Activated naive CD4-positive, alpha-beta T cell treated with anti-CD3 and anti-CD28 coated beads, Interleukin-2, amount 10 ng/mL, durations not matched to agents 7 days and 5 days (primary cell): ENCODE measurements around the gene IGDCC3.
"Not testable (repeated sequence)": the region's sequence is repeated elsewhere in the genome, so short reads cannot be mapped to it uniquely, and the experiment has no call there.

Source experiments
- CTCF ChIA-PET: fragments of 350-600 bp; sonication (Branson Sonifier 250); formaldehyde crosslinking; loops from one replicate; lab custom pipeline; 2021; ENCODE audit warnings: antibody characterized with exemption; lab: Charles Lee
- DNase-seq: peaks from one replicate; pipeline ENCODE4 v3.0.0-alpha.2; 2020
- H3K27ac Mint-ChIP-seq: one replicate; pipeline ENCODE4 v1.8.0; 2021; ENCODE audit warnings: mild to moderate bottlenecking, moderate library complexity, mixed read lengths
- H3K27me3 Mint-ChIP-seq: one replicate; pipeline ENCODE4 v1.8.0; 2021; ENCODE audit warnings: mild to moderate bottlenecking, mixed read lengths
- H3K36me3 Mint-ChIP-seq: one replicate; pipeline ENCODE4 v1.8.0; 2021; ENCODE audit warnings: mixed read lengths
- H3K4me1 Mint-ChIP-seq: one replicate; pipeline ENCODE4 v1.8.0; 2021; ENCODE audit warnings: mixed read lengths
- H3K4me3 Mint-ChIP-seq: one replicate; pipeline ENCODE4 v1.8.0; 2021; ENCODE audit warnings: mild to moderate bottlenecking, moderate library complexity, mixed read lengths
- H3K9me3 Mint-ChIP-seq: one replicate; pipeline ENCODE4 v1.8.0; 2021; ENCODE audit warnings: mixed read lengths

Gene IGDCC3

GRCh38 chr15:65399001-65399706 is 21.4 kb upstream of the IGDCC3 start:
- Mint-ChIP-seq H3K9me3 (no peaks in the 10 kb centered on the region), H3K27ac (no peak overlapping the region), H3K27me3 (peaks cover 89% of the 10 kb centered on the region), H3K36me3 (no peaks in the 10 kb centered on the region), H3K4me1 (peaks cover 6% of the 10 kb centered on the region), H3K4me3 (no peak overlapping the region)
- CTCF ChIA-PET, result interaction anchor here (1.1 to 3.6 kb wide), 5 partner anchors 14 to 808 kb away, joined by 3 to 40 read pairs (median 4); no protein-coding TSS in a partner anchor
- no peak for DNase-seq

GRCh38 chr15:65398486-65398885 is 20.7 kb upstream of the IGDCC3 start:
- not testable (repeated sequence) for H3K4me3 Mint-ChIP-seq, H3K4me1 Mint-ChIP-seq, H3K9me3 Mint-ChIP-seq, H3K27ac Mint-ChIP-seq, DNase-seq, H3K36me3 Mint-ChIP-seq
- H3K27me3 Mint-ChIP-seq, result peaks cover 89% of the 10 kb centered on the region
- CTCF ChIA-PET, result interaction anchor here (2.1 to 3.6 kb wide), 2 partner anchors 13 to 78 kb away, joined by 10 to 40 read pairs; no protein-coding TSS in a partner anchor

GRCh38 chr15:65396965-65397317 is 19.1 kb upstream of the IGDCC3 start:
- H3K27ac Mint-ChIP-seq, result no peak overlapping the region
- no peaks in the 10 kb centered on the region for H3K36me3 Mint-ChIP-seq
- DNase-seq, result no peak
- no peaks in the 10 kb centered on the region for H3K9me3 Mint-ChIP-seq
- no peak overlapping the region for H3K4me3 Mint-ChIP-seq
- peaks cover 6% of the 10 kb centered on the region for H3K4me1 Mint-ChIP-seq
- CTCF ChIA-PET, result interaction anchor here (1.0 kb wide), 2 partner anchors 11 to 12 kb away, joined by 3 read pairs; no protein-coding TSS in a partner anchor
- peaks cover 95% of the 10 kb centered on the region for H3K27me3 Mint-ChIP-seq

- H3K4me1 Mint-ChIP-seq, result peaks cover 6% of the 10 kb centered on the region
- no peak overlapping the region for H3K27ac Mint-ChIP-seq
- no peaks in the 10 kb centered on the region for H3K9me3 Mint-ChIP-seq
- no peak overlapping the region for H3K4me3 Mint-ChIP-seq
- no peak for DNase-seq
- CTCF ChIA-PET, result interaction anchor here (1.0 kb wide), 2 partner anchors 10 to 11 kb away, joined by 3 read pairs; no protein-coding TSS in a partner anchor
- H3K27me3 Mint-ChIP-seq, result peaks cover 95% of the 10 kb centered on the region
- no peaks in the 10 kb centered on the region for H3K36me3 Mint-ChIP-seq
Measured at GRCh38 chr15:65396283-65396964, 18.6 kb upstream of the IGDCC3 start.

- no peaks in the 10 kb centered on the region for H3K36me3 Mint-ChIP-seq
- DNase-seq, result no peak
- peaks cover 6% of the 10 kb centered on the region for H3K4me1 Mint-ChIP-seq
- no peaks in the 10 kb centered on the region for H3K9me3 Mint-ChIP-seq
- no peak overlapping the region for H3K27ac Mint-ChIP-seq
- no peak overlapping the region for H3K4me3 Mint-ChIP-seq
- CTCF ChIA-PET, result no interaction called here
- peaks cover 91% of the 10 kb centered on the region for H3K27me3 Mint-ChIP-seq
Measured at GRCh38 chr15:65395567-65396202, 17.9 kb upstream of the IGDCC3 start.

GRCh38 chr15:65394936-65395335 is 17.1 kb upstream of the IGDCC3 start:
- Mint-ChIP-seq H3K9me3 (no peaks in the 10 kb centered on the region), H3K36me3 (no peaks in the 10 kb centered on the region), H3K4me1 (peaks cover 6% of the 10 kb centered on the region), H3K27ac (no peak overlapping the region), H3K4me3 (no peak overlapping the region), H3K27me3 (peaks cover 88% of the 10 kb centered on the region)
- CTCF ChIA-PET, result no interaction called here
- no peak for DNase-seq

- Mint-ChIP-seq H3K27me3 (peaks cover 88% of the 10 kb centered on the region), H3K27ac (no peak overlapping the region), H3K4me3 (no peak overlapping the region), H3K4me1 (peaks cover 6% of the 10 kb centered on the region), H3K9me3 (no peaks in the 10 kb centered on the region), H3K36me3 (no peaks in the 10 kb centered on the region)
- CTCF ChIA-PET, result no interaction called here
- DNase-seq, result no peak
Measured at GRCh38 chr15:65394280-65394789, 16.5 kb upstream of the IGDCC3 start.

GRCh38 chr15:65393557-65393956 is 15.8 kb upstream of the IGDCC3 start:
- no peaks in the 10 kb centered on the region for H3K36me3 Mint-ChIP-seq
- H3K4me1 Mint-ChIP-seq, result peaks cover 6% of the 10 kb centered on the region
- no peak overlapping the region for H3K4me3 Mint-ChIP-seq
- no peak for DNase-seq
- H3K27me3 Mint-ChIP-seq, result peaks cover 88% of the 10 kb centered on the region
- no peaks in the 10 kb centered on the region for H3K9me3 Mint-ChIP-seq
- H3K27ac Mint-ChIP-seq, result no peak overlapping the region
- CTCF ChIA-PET, result interaction anchor here (1.0 kb wide), 1 partner anchor 8 kb away, joined by 3 read pairs; no protein-coding TSS in a partner anchor

- Mint-ChIP-seq H3K4me3 (no peak overlapping the region), H3K36me3 (no peaks in the 10 kb centered on the region), H3K27ac (no peak overlapping the region), H3K9me3 (no peaks in the 10 kb centered on the region), H3K4me1 (peaks cover 6% of the 10 kb centered on the region), H3K27me3 (peaks cover 88% of the 10 kb centered on the region)
- no peak for DNase-seq
- CTCF ChIA-PET, result interaction anchor here (1.0 kb wide), 1 partner anchor 8 kb away, joined by 3 read pairs; no protein-coding TSS in a partner anchor
Measured at GRCh38 chr15:65393091-65393490, 15.3 kb upstream of the IGDCC3 start.

- Mint-ChIP-seq H3K27ac (no peak overlapping the region), H3K36me3 (no peaks in the 10 kb centered on the region), H3K4me1 (peaks cover 6% of the 10 kb centered on the region), H3K9me3 (no peaks in the 10 kb centered on the region), H3K4me3 (no peak overlapping the region), H3K27me3 (peaks cover 81% of the 10 kb centered on the region)
- DNase-seq, result no peak
- CTCF ChIA-PET, result no interaction called here
Measured at GRCh38 chr15:65392368-65392767, 14.6 kb upstream of the IGDCC3 start.

- H3K27me3 Mint-ChIP-seq, result peaks cover 75% of the 10 kb centered on the region
- no peaks in the 10 kb centered on the region for H3K36me3 Mint-ChIP-seq
- H3K9me3 Mint-ChIP-seq, result no peaks in the 10 kb centered on the region
- no peak overlapping the region for H3K4me3 Mint-ChIP-seq
- CTCF ChIA-PET, result interaction anchor here (0.7 kb wide), 1 partner anchor 49 kb away, joined by 3 read pairs; no protein-coding TSS in a partner anchor
- DNase-seq, result no peak
- H3K27ac Mint-ChIP-seq, result no peak overlapping the region
- H3K4me1 Mint-ChIP-seq, result peaks cover 4% of the 10 kb centered on the region
Measured at GRCh38 chr15:65391732-65392131, 13.9 kb upstream of the IGDCC3 start.

GRCh38 chr15:65390447-65390846 is 12.6 kb upstream of the IGDCC3 start:
- H3K27ac Mint-ChIP-seq, result no peak overlapping the region
- no peaks in the 10 kb centered on the region for H3K9me3 Mint-ChIP-seq
- H3K4me3 Mint-ChIP-seq, result no peak overlapping the region
- no peaks in the 10 kb centered on the region for H3K36me3 Mint-ChIP-seq
- peaks cover 66% of the 10 kb centered on the region for H3K27me3 Mint-ChIP-seq
- H3K4me1 Mint-ChIP-seq, result peaks cover 2% of the 10 kb centered on the region
- CTCF ChIA-PET, result interaction anchor here (9.9 kb wide), 1 partner anchor 71 kb away, joined by 141 read pairs; no protein-coding TSS in a partner anchor
- no peak for DNase-seq

GRCh38 chr15:65389226-65389625 is 11.4 kb upstream of the IGDCC3 start:
- CTCF ChIA-PET, result interaction anchor here (1.0 to 9.9 kb wide), 2 partner anchors 70 to 358 kb away, joined by 3 to 141 read pairs; no protein-coding TSS in a partner anchor
- H3K36me3 Mint-ChIP-seq, result no peaks in the 10 kb centered on the region

More at GRCh38 chr15:65389226-65389625, 11.4 kb upstream of the IGDCC3 start:
- DNase-seq, result no peak
- H3K4me3 Mint-ChIP-seq, result no peak overlapping the region
- H3K4me1 Mint-ChIP-seq, result peaks cover 10% of the 10 kb centered on the region
- no peak overlapping the region for H3K27ac Mint-ChIP-seq
- H3K9me3 Mint-ChIP-seq, result no peaks in the 10 kb centered on the region
- H3K27me3 Mint-ChIP-seq, result peaks cover 66% of the 10 kb centered on the region
